Measurements from ENCODE around the gene UGT3A1.

UGT3A1 gene

DNA sequence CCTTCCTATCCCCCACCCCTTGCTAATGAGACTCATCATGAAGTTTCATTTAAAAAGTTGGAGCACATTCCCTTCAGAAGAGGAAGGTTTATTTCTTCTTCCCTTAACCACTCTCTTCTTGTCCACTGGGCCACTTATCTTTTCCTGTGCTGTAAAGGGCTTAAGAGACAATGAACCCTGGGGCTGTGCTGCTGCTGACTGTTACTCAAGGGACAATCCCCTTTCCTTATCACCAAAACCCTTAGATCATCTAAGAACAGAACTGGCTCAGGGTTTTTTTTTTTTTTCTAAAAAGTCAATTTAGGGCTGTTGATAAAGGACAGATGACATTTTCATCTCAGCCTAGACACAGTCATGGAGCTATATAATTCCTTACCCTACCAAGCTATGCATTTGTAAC lies 82.4 kb downstream of the UGT3A1 start:
- DNase-seq (ENCODE audit: low read depth in 3 of 3, low spot score in 1 of 3), result no peak

DNA sequence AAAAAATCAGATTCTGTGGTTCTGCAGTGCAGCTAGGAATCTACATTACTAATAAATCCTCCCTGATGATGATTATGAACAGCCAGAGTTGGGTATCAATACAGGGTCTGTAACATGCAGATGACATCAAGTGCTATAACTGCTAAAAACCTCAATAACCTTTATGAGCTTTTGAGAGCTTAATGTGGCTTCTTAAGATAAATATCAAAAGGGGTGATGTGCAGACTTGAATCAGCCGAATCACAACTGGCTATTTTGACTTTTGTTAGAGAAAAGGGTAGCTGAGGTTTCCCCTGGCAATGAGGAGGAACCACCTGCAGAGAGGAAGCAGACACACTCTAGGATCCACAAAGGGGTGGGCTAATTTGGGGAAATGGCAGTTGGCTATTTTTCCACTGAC lies 83.0 kb downstream of the UGT3A1 start:
- DNase-seq (ENCODE audit: low read depth in 3 of 3, low spot score in 1 of 3), result no peak

DNA sequence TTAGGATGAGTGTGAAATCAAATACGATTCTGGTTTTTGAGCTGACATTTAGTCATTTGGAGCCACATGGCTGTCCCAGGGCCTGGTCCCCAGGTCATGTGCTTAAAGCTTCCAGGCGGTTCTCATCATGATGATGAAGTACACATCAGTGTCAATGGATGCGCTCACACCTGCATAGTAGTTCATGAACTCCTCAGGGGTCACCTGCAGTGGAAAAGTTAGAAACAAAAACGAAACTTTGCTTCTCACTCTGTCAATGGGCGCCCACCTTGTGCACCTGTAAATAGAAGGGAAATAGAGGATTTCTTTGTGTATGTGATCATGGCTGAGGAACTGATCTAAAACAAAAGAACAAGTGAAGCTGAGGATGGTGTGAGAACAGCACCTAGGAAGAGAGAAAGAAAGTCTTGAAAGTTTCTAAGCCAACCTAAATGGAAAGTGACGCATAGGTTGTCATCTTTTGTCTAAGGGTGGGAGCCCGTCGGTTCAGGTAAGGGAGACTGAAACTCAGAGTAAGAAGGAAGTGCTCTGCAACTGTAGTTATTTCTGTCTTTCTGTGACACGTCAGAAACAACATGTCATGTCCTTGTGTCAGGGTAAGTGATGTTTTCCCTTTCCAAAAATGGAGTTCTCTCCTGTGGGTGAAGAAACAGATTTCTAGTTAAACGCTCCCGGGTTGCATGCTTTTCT lies 86.6 kb downstream of the UGT3A1 start:
- no peak for DNase-seq (ENCODE audit: low read depth in 3 of 3, low spot score in 1 of 3)

DNA sequence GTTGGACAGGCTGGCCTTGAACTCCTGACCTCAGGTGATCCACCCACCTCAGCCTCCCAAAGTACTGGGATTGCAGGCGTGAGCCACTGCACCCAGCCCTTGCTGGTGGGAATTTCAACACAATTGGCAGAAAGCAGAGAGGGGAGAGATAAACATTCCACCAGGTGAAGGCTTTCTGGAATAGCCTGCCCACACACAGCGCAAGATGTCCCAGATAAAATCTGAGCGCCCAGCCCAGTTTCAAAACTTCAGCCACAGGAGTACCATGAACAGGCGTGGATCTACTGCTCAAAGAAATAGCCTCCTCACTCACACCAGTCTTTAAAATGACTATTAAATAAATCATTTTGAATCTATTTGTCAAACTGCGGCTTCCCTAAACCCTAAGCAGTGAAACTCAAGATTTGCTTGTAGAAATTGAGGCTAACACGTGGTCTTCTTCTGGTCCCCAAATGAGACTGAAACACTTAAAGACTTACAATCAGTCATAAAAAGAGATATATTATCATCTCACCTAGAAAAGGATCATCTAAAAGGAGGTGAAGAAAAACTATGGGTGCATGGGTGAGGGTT lies 87.5 kb downstream of the UGT3A1 start:
- DNase-seq (ENCODE audit: low read depth in 3 of 3, low spot score in 1 of 3), result no peak

DNA sequence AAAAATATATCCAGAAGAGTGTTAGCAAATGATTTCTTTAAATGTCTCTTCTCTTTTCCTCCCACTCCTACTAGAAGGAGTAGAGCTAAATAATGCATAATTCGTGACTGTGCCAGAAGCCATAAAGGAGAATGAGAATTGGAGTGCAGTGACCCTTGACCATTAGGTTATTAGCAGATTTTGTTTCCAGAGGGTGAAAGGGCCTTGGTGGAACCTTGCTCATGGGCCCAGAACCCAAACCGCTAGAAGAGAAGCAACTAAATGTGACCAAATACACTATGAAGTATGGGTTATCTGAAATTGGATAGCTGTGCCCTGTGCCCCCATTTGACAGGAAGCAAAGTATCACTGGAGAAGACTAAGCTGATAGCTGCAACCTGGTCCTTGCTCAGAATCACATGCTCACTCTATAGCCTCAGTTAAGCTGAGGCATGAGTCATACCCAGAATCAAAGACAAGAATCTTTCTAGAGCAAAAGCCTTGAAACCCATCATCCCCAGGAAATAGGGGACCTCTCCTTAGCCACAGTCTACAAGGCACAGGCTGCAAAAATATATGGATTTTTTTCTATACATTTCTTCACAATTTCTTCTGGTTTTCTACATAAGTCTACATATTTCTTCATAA lies 89.0 kb downstream of the UGT3A1 start:
- no peak for DNase-seq (ENCODE audit: low read depth in 3 of 3, low spot score in 1 of 3)
